ENCODE data around the gene AEN.

Gene AEN

GRCh38 chr15:88681610-88682221 is 60.6 kb downstream of the AEN start:
- DNase-seq = no peak
